GM23248 (cell line): ENCODE data around the gene ABCA12.

Source experiments
- EZH2 ChIP-seq: fragments of 200-600 bp; sonication (generic); IDR thresholded peaks from 2 replicates; pipeline ENCODE4 v1.6.1; 2018; ENCODE audit warnings: antibody characterized with exemption, mild to moderate bottlenecking; ENCODE audit not compliant: insufficient read depth, poor library complexity, severe bottlenecking
- EZH2phosphoT487 ChIP-seq: fragments of 200-600 bp; sonication (generic); IDR thresholded peaks from 2 replicates; pipeline ENCODE4 v1.6.1; 2018; ENCODE audit warnings: antibody characterized with exemption, moderate library complexity, mild to moderate bottlenecking, low read depth; ENCODE audit not compliant: insufficient read depth

DNA sequence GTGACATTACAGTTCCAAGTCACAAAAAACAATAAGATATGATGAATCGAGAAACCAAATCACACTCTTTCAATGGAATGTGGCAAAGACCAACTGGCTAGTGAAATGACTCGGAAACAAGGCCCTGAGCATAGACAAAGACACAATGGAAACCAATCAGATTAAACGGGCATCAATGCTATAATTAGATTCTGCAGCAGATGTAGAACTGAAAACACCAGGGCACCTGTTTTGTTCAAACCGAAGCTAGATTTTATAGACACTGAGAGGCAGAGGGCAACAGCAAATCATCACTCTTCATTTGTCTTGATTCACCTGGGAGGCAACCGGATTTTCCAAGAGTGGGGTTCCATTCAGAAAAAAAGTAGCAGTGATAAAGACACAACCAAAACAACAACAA lies 236.1 kb downstream of the ABCA12 start:
- TF ChIP-seq EZH2 (no peak), EZH2phosphoT487 (no peak)
